ENCODE data around the gene ARFGEF2. TPM values are rescaled to one million over a fixed set of nuclear protein-coding genes. Genes with fewer than 3 reads are reported as not detected.

Gene ARFGEF2
- total and polyA plus RNA-seq, 2 donors (not counting 3 experiments of a cell fraction or from before 2014, with no cell fraction given) = 12.7 to 32.6 TPM

DNA sequence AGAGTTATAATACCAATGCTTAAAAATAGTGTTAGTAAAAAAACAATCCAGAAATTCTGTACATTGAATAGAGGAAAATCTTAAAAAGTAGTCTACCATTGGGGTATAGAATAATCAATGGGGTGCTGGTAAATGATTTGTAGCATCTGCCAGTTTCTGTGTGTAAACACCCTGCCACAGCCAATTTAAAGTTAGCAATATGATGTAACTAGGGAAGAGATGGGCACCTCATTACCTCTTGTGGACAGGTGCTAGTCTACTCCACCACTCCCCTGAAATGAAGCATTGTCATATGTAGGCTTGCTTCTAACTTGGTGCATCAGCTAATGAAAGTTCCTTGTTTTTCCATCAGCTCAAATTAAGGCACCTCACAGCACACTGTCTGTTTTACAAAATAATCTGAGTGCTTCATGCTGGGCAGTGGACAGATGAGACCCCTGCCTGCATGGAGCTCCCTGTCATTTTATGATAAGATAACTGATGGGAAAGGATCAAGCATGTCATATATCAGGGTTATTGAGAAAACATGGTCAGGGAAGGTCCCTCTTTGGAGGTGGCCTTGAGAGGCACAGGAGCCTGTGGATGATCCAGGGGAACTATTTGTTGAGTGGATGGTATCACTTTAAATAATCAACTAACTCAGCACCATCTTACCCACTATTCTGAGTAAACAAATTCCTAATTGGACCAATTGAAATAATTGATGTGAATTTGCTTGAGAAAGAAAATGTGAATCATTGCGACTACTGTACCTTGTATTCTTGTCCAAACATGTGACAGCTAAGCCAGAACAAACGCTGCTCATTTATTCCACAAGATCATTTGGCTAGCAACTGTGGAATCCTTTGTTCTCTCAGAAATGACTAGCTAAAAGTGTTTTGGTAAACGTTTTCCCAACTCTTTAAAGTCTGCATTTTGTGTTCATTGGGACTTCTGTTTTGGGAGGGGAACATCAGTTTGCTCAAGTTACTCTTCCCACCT lies 78.7 kb downstream of the ARFGEF2 start:
- intact Hi-C loops (cut with micrococcal nuclease) = no loop called here
- CTCF ChIA-PET = interaction anchor here (1.1 to 2.4 kb wide), 4 partner anchors 11 to 343 kb away, joined by 3 to 5 read pairs (median 4); no protein-coding TSS in a partner anchor
- Histone ChIP-seq H3K36me3 (ENCODE audit: control insufficient read depth in 2 of 2, extremely low read depth in 1 of 2, insufficient read depth in 2 of 2, low read length in 2 of 2) (peaks cover 14 to 20% of the 10 kb centered on the region in 2 experiments), H3K4me2 (ENCODE audit: insufficient read depth, low read length) (no peak overlapping the region), H3K9me1 (replicated peaks; ENCODE audit: control insufficient read depth, extremely low read depth, insufficient read depth, low read length) (no peaks in the 10 kb centered on the region), H2AFZ (ENCODE audit: low read depth, low read length) (no peak overlapping the region), H3K27me3 (ENCODE audit: control insufficient read depth in 2 of 2, insufficient read depth in 2 of 2, low read length in 2 of 2) (no peaks in the 10 kb centered on the region), H3K4me3 (replicated peaks in 1 of 3; ENCODE audit: insufficient read depth in 1 of 3, low read depth in 1 of 3, low read length in 3 of 3) (no peak overlapping the region), H3K9me3 (replicated peaks; ENCODE audit: control insufficient read depth, insufficient read depth, low read length) (no peaks in the 10 kb centered on the region), H3K9ac (replicated peaks; ENCODE audit: extremely low read depth, insufficient read depth, low read length) (no peak overlapping the region), H3K4me1 (ENCODE audit: control insufficient read depth, extremely low read depth, insufficient read depth, low read length) (no peaks in the 10 kb centered on the region), H3K79me2 (ENCODE audit: control insufficient read depth, insufficient read depth, low read length) (no peaks in the 10 kb centered on the region), H3K27ac (ENCODE audit: insufficient read depth, low read depth, low read length) (no peak overlapping the region), H4K20me1 (replicated peaks; ENCODE audit: control insufficient read depth, extremely low read depth, insufficient read depth, low read length) (no peaks in the 10 kb centered on the region)
- DNase-seq (ENCODE audit: low read depth, low spot score) (no peak), FAIRE-seq (no peak)
- POLR2A ChIA-PET = no interaction called here
- dilution Hi-C loops (cut with MboI; ENCODE audit: extremely low pct_ligation_motif_present, low sequenced_read_pairs) = no loop called here
- no peak for TF ChIP-seq JUN (IDR thresholded peaks at IDR 0.05; ENCODE audit: borderline replicate concordance, insufficient read depth, insufficient read length, low read depth)
- no peak for TF ChIP-seq EZH2 (IDR thresholded peaks at IDR 0.05; ENCODE audit: borderline replicate concordance, low read depth, low read length, severe bottlenecking)
- TF ChIP-seq FOS (IDR thresholded peaks at IDR 0.05; ENCODE audit: borderline replicate concordance, insufficient read depth, low read length) = no peak
- no peak for TF ChIP-seq GATA2 (IDR thresholded peaks at IDR 0.05; ENCODE audit: insufficient read depth, insufficient read length, low read depth, low read length)
- TF ChIP-seq POLR2AphosphoS5 (IDR thresholded peaks at IDR 0.05; ENCODE audit: insufficient read depth, low read depth, low read length) = no peak
- no peak for TF ChIP-seq POLR2A (IDR thresholded peaks at IDR 0.05; ENCODE audit: low read depth, low read length)
- TF ChIP-seq, protein P1, sequence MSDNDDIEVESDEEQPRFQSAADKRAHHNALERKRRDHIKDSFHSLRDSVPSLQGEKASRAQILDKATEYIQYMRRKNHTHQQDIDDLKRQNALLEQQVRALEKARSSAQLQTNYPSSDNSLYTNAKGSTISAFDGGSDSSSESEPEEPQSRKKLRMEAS (IDR thresholded peaks at IDR 0.05; ENCODE audit: insufficient read depth, insufficient read length) = no peak
- TF ChIP-seq MYC (IDR thresholded peaks at IDR 0.05; ENCODE audit: low read depth, low read length) = no peak
- TF ChIP-seq, protein P2, sequence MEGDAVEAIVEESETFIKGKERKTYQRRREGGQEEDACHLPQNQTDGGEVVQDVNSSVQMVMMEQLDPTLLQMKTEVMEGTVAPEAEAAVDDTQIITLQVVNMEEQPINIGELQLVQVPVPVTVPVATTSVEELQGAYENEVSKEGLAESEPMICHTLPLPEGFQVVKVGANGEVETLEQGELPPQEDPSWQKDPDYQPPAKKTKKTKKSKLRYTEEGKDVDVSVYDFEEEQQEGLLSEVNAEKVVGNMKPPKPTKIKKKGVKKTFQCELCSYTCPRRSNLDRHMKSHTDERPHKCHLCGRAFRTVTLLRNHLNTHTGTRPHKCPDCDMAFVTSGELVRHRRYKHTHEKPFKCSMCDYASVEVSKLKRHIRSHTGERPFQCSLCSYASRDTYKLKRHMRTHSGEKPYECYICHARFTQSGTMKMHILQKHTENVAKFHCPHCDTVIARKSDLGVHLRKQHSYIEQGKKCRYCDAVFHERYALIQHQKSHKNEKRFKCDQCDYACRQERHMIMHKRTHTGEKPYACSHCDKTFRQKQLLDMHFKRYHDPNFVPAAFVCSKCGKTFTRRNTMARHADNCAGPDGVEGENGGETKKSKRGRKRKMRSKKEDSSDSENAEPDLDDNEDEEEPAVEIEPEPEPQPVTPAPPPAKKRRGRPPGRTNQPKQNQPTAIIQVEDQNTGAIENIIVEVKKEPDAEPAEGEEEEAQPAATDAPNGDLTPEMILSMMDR (IDR thresholded peaks at IDR 0.05; ENCODE audit: extremely low read depth in 1 of 2, insufficient read depth in 1 of 2, low read depth in 1 of 2, low read length in 2 of 2) = no peak
- BruUV-seq (replicated peaks) = no TSS peak
